Body of pancreas (tissue), 4 donors: ENCODE data around the gene CAMSAP1.

Experiments
- POLR2A ChIP-seq, 3 donors: fragments of 450-650 bp; IDR thresholded peaks; one replicate each; pipeline ENCODE4 v1.6.1; 2016; ENCODE audit warnings: antibody characterized with exemption in 3 of 3, mild to moderate bottlenecking in 2 of 3
- TF ChIP-seq, protein P1 (sequence below), 7 experiments: fragments of 450-650 bp in 4 of 7; fragments of 200-600 bp in 3 of 7; sonication (generic) in 3 of 7; IDR thresholded peaks; one replicate each; pipeline ENCODE4 v1.5.1; 2016 to 2019; ENCODE audit warnings: antibody characterized with exemption in 7 of 7

DNA sequence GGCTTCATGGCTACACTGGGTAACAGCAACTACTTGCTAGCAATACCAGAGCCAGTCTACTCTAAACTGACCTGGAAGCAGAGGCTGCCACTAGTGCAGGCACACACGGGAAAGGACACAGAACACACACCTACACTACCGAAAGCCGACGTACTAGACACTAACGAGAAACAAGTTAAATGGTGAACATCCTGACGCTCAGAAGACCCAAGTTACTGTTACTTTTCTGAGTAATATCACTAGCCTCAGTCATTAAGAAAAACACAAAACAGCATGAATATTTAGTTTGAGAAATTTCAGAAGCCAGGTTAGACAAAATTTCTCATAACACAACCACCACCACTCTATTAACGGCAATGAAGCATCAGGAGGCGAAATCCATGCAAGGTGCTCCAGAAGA is 44.5 kb downstream of the CAMSAP1 start:
- TF ChIP-seq, protein P1, sequence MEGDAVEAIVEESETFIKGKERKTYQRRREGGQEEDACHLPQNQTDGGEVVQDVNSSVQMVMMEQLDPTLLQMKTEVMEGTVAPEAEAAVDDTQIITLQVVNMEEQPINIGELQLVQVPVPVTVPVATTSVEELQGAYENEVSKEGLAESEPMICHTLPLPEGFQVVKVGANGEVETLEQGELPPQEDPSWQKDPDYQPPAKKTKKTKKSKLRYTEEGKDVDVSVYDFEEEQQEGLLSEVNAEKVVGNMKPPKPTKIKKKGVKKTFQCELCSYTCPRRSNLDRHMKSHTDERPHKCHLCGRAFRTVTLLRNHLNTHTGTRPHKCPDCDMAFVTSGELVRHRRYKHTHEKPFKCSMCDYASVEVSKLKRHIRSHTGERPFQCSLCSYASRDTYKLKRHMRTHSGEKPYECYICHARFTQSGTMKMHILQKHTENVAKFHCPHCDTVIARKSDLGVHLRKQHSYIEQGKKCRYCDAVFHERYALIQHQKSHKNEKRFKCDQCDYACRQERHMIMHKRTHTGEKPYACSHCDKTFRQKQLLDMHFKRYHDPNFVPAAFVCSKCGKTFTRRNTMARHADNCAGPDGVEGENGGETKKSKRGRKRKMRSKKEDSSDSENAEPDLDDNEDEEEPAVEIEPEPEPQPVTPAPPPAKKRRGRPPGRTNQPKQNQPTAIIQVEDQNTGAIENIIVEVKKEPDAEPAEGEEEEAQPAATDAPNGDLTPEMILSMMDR (IDR thresholded peaks at IDR 0.05): no peak
- TF ChIP-seq POLR2A (IDR thresholded peaks at IDR 0.05): no peak
